Fibroblast of the conjunctiva (primary cell): ENCODE data around the gene PLIN5.

Experiments used
- DNase-seq: peaks from one replicate; pipeline ENCODE4 v3.0.0-alpha.2; 2010; ENCODE audit warnings: low read depth

Gene PLIN5

GRCh38 chr19:4505570-4506448, 29.2 kb downstream of the PLIN5 start:
- no peak for DNase-seq

- no peak for DNase-seq
These were observed 30.0 kb downstream of the PLIN5 start for GRCh38 chr19:4504891-4505569.

- no peak for DNase-seq
These were observed 30.7 kb downstream of the PLIN5 start for GRCh38 chr19:4504297-4504701.

- DNase-seq: no peak
These were observed 31.2 kb downstream of the PLIN5 start for GRCh38 chr19:4503825-4504170.

- no peak for DNase-seq
These were observed 31.7 kb downstream of the PLIN5 start for GRCh38 chr19:4503132-4503824.

GRCh38 chr19:4502282-4503131, 32.5 kb downstream of the PLIN5 start:
- DNase-seq: no peak

- no peak for DNase-seq
These were observed 33.3 kb downstream of the PLIN5 start for GRCh38 chr19:4501691-4502090.

GRCh38 chr19:4500841-4501591, 34.0 kb downstream of the PLIN5 start:
- DNase-seq: no peak

- no peak for DNase-seq
These were observed 35.2 kb downstream of the PLIN5 start for GRCh38 chr19:4499855-4500254.

- no peak for DNase-seq
These were observed 35.7 kb downstream of the PLIN5 start for GRCh38 chr19:4499318-4499717.

- DNase-seq: no peak
These were observed 36.3 kb downstream of the PLIN5 start for GRCh38 chr19:4498694-4499093.

- no peak for DNase-seq
These were observed 37.1 kb downstream of the PLIN5 start for GRCh38 chr19:4497770-4498389.

- DNase-seq: no peak
These were observed 38.7 kb downstream of the PLIN5 start for GRCh38 chr19:4496304-4496703.

GRCh38 chr19:4495471-4495870, 39.6 kb downstream of the PLIN5 start:
- no peak for DNase-seq

- DNase-seq: no peak
These were observed 40.3 kb downstream of the PLIN5 start for GRCh38 chr19:4494691-4495064.

GRCh38 chr19:4493929-4494690, 40.9 kb downstream of the PLIN5 start:
- DNase-seq: no peak

GRCh38 chr19:4493104-4493928, 41.7 kb downstream of the PLIN5 start:
- no peak for DNase-seq

- DNase-seq: no peak
These were observed 42.5 kb downstream of the PLIN5 start for GRCh38 chr19:4492337-4493103.
